IPS-20b (cell line): ENCODE measurements around the gene NMRK2.
"Not testable (repeated sequence)": the region's sequence is repeated elsewhere in the genome, so short reads cannot be mapped to it uniquely, and the experiment has no call there.

Experiments
- H3K27ac ChIP-seq: one replicate; pipeline ENCODE4 v1.5.1; 2013; ENCODE audit warnings: low read length
- H3K27me3 ChIP-seq: 2 replicates; pipeline ENCODE4 v1.6.1; 2013; ENCODE audit warnings: mild to moderate bottlenecking, low read length, inconsistent platforms; ENCODE audit not compliant: insufficient read depth
- H3K36me3 ChIP-seq: 2 replicates; pipeline ENCODE4 v1.6.1; 2013; ENCODE audit warnings: low read depth, mild to moderate bottlenecking, inconsistent platforms, low read length, moderate library complexity; ENCODE audit not compliant: insufficient read depth
- H3K4me1 ChIP-seq: 2 replicates; pipeline ENCODE4 v1.6.1; 2013; ENCODE audit warnings: mild to moderate bottlenecking, control low read depth, inconsistent platforms, low read length, moderate library complexity; ENCODE audit not compliant: insufficient read depth
- H3K4me3 ChIP-seq: 2 replicates; pipeline ENCODE4 v1.5.1; 2013; ENCODE audit warnings: mild to moderate bottlenecking, low read length, inconsistent platforms
- H3K9ac ChIP-seq: 2 replicates; pipeline ENCODE4 v1.6.1; 2013; ENCODE audit warnings: low read depth, mild to moderate bottlenecking, inconsistent platforms, low read length, moderate library complexity
- H3K9me3 ChIP-seq: 2 replicates; pipeline ENCODE4 v1.6.1; 2013; ENCODE audit warnings: mild to moderate bottlenecking, low read depth, low read length, inconsistent platforms; ENCODE audit not compliant: insufficient read depth

The NMRK2 gene

GRCh38 chr19:3907626-3908265 is 25.1 kb upstream of the NMRK2 start:
- H3K9me3 ChIP-seq, result peaks cover 12% of the 10 kb centered on the region
- H3K4me3 ChIP-seq, result no peak overlapping the region
- H3K36me3 ChIP-seq, result peaks cover 43% of the 10 kb centered on the region
- no peaks in the 10 kb centered on the region for H3K4me1 ChIP-seq
- no peaks in the 10 kb centered on the region for H3K27me3 ChIP-seq
- H3K9ac ChIP-seq, result no peak overlapping the region
- H3K27ac ChIP-seq, result no peak overlapping the region

GRCh38 chr19:3908266-3909054 is 24.4 kb upstream of the NMRK2 start:
- Histone ChIP-seq H3K36me3 (peaks cover 41% of the 10 kb centered on the region), H3K4me3 (no peak overlapping the region), H3K9me3 (peaks cover 12% of the 10 kb centered on the region), H3K9ac (no peak overlapping the region), H3K27me3 (no peaks in the 10 kb centered on the region), H3K4me1 (no peaks in the 10 kb centered on the region), H3K27ac (no peak overlapping the region)

- H3K36me3 ChIP-seq, result peaks cover 37% of the 10 kb centered on the region
- H3K27ac ChIP-seq, result no peak overlapping the region
- no peak overlapping the region for H3K4me3 ChIP-seq
- no peaks in the 10 kb centered on the region for H3K4me1 ChIP-seq
- no peak overlapping the region for H3K9ac ChIP-seq
- H3K9me3 ChIP-seq, result peaks cover 12% of the 10 kb centered on the region
- no peaks in the 10 kb centered on the region for H3K27me3 ChIP-seq
Observed at GRCh38 chr19:3910105-3910504, 22.8 kb upstream of the NMRK2 start.

DNA sequence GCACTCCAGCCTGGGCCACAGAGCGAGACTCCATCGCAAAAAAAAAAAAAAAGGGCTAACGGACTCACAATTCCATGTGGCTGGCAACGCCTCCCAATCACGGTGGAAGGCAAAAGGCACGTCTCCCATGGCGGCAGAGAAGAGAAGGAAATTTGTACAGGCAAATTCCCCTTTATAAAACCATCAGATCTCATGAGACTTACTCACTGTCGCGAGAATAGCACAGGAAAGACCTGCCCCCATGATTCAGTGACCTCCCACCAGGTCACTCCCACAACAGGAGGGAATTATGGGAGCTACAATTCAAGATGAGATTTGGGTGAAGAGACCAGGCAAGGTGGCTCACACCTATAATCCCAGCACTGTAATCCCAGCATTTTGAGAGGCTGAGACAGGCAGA is 18.7 kb upstream of the NMRK2 start:
- no peak overlapping the region for H3K27ac ChIP-seq
- no peaks in the 10 kb centered on the region for H3K27me3 ChIP-seq
- peaks cover 12% of the 10 kb centered on the region for H3K9me3 ChIP-seq
- H3K4me3 ChIP-seq, result no peak overlapping the region
- no peak overlapping the region for H3K9ac ChIP-seq
- H3K36me3 ChIP-seq, result peaks cover 34% of the 10 kb centered on the region
- no peaks in the 10 kb centered on the region for H3K4me1 ChIP-seq

GRCh38 chr19:3916033-3916432 is 16.8 kb upstream of the NMRK2 start:
- no peak overlapping the region for H3K27ac ChIP-seq
- no peak overlapping the region for H3K4me3 ChIP-seq
- H3K27me3 ChIP-seq, result no peaks in the 10 kb centered on the region
- peaks cover 23% of the 10 kb centered on the region; the same call in 1 of the 2 replicates for H3K36me3 ChIP-seq
- no peaks in the 10 kb centered on the region for H3K4me1 ChIP-seq
- H3K9ac ChIP-seq, result no peak overlapping the region
- H3K9me3 ChIP-seq, result no peaks in the 10 kb centered on the region

GRCh38 chr19:3919793-3920192 is 13.1 kb upstream of the NMRK2 start:
- no peaks in the 10 kb centered on the region for H3K4me1 ChIP-seq
- H3K27ac ChIP-seq, result no peak overlapping the region
- H3K27me3 ChIP-seq, result no peaks in the 10 kb centered on the region
- H3K4me3 ChIP-seq, result no peak overlapping the region
- H3K9ac ChIP-seq, result no peak overlapping the region
- H3K9me3 ChIP-seq, result 0 out of 2 replicates have a peak, but pooled peaks cover 4% of the 10 kb centered on the region
- peaks cover 21% of the 10 kb centered on the region; the same call in 1 of the 2 replicates for H3K36me3 ChIP-seq

- 0 out of 2 replicates have a peak, but pooled peaks cover 4% of the 10 kb centered on the region for H3K9me3 ChIP-seq
- H3K27me3 ChIP-seq, result no peaks in the 10 kb centered on the region
- H3K27ac ChIP-seq, result no peak overlapping the region
- no peak overlapping the region for H3K9ac ChIP-seq
- H3K4me1 ChIP-seq, result no peaks in the 10 kb centered on the region
- no peak overlapping the region for H3K4me3 ChIP-seq
- H3K36me3 ChIP-seq, result peaks cover 16% of the 10 kb centered on the region; the same call in 1 of the 2 replicates
Observed at GRCh38 chr19:3923096-3923758, 9.6 kb upstream of the NMRK2 start.

GRCh38 chr19:3923912-3924311 is 9.0 kb upstream of the NMRK2 start:
- 0 out of 2 replicates have a peak, but pooled peaks cover 4% of the 10 kb centered on the region for H3K9me3 ChIP-seq
- no peak overlapping the region for H3K4me3 ChIP-seq
- peaks cover 16% of the 10 kb centered on the region; the same call in 1 of the 2 replicates for H3K36me3 ChIP-seq
- H3K4me1 ChIP-seq, result no peaks in the 10 kb centered on the region
- H3K27ac ChIP-seq, result no peak overlapping the region
- H3K9ac ChIP-seq, result no peak overlapping the region
- H3K27me3 ChIP-seq, result no peaks in the 10 kb centered on the region

GRCh38 chr19:3931041-3931440 is 1.8 kb upstream of the NMRK2 start:
- Histone ChIP-seq H3K27me3 (peaks cover 5% of the 10 kb centered on the region), H3K36me3 (no peaks in the 10 kb centered on the region), H3K9me3 (no peaks in the 10 kb centered on the region), H3K4me1 (no peaks in the 10 kb centered on the region), H3K27ac (no peak overlapping the region), H3K4me3 (no peak overlapping the region), H3K9ac (no peak overlapping the region)

DNA sequence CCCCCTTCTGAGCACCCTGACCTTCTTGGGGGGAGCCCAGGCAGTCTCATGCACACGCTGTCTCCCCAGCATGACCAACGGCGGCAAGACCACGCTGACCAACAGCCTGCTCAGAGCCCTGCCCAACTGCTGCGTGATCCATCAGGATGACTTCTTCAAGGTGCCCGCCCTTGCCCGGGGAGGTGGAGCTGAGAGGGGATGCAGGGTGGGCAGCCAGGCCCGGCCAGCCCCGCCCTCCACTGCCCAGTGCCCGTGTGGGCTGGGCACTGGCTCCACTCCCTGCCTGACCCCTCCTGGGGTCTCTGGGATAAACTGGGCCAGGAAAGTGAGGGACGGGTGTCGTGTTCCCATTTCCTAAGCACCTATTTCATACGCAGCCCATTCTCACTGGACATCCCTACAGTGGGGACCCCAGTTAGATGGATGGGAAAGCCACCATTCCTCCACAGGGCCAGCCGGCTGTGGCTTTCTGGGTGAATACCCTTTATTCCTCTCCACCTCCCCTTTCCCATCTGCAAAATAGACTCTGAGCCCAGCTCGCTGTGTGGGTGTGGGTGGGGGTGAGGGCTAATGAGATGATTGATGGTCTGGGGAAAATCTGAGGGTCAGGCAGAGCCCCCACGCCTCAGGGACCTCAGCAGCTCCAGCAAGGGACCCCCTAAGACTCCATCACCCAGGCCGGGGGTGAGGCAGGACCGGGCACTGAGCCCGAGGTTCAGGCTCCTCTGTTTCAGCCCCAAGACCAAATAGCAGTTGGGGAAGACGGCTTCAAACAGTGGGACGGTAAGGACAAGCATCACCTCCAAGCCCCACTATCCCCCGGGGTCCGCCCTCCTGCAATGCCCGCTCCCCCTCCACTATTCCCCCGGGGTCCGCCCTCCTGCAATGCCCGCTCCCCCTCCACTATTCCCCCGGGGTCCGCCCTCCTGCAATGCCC is 3.9 kb downstream of the NMRK2 start:
- peaks cover 5% of the 10 kb centered on the region for H3K27me3 ChIP-seq
- H3K27ac ChIP-seq, result no peak overlapping the region
- no peaks in the 10 kb centered on the region for H3K4me1 ChIP-seq
- no peak overlapping the region for H3K9ac ChIP-seq
- H3K9me3 ChIP-seq, result no peaks in the 10 kb centered on the region
- H3K4me3 ChIP-seq, result no peak overlapping the region
- H3K36me3 ChIP-seq, result peaks cover 22% of the 10 kb centered on the region

GRCh38 chr19:3938300-3938950 is 5.6 kb downstream of the NMRK2 start:
- H3K9me3 ChIP-seq, H3K4me3 ChIP-seq, H3K27ac ChIP-seq, H3K9ac ChIP-seq, H3K4me1 ChIP-seq, H3K27me3 ChIP-seq: not testable (repeated sequence)
- H3K36me3 ChIP-seq, result peaks cover 33% of the 10 kb centered on the region
